HepG2 (cell line): ENCODE results near the gene DBNDD2. TPM values are rescaled to one million over a fixed set of nuclear protein-coding genes. Genes with fewer than 3 reads are reported as not detected.

ENCODE experiments used
- ELF4 ChIP-seq: sonication (generic); formaldehyde crosslinking; IDR thresholded peaks from 2 replicates; pipeline ENCODE4 v1.5.0; 2020; ENCODE audit warnings: missing genetic modification reagents, mild to moderate bottlenecking, moderate library complexity, borderline replicate concordance
- HNRNPUL1 ChIP-seq: fragments of 200-400 bp; formaldehyde crosslinking; IDR thresholded peaks from 2 replicates; pipeline ENCODE4 v1.6.1; 2017; ENCODE audit warnings: low read depth, mild to moderate bottlenecking, low read length, moderate library complexity
- KMT2A ChIP-seq: sonication (generic); formaldehyde crosslinking; IDR thresholded peaks from 2 replicates; pipeline ENCODE4 v1.4.0; 2020; ENCODE audit warnings: missing genetic modification reagents
- MYPOP ChIP-seq: sonication (generic); formaldehyde crosslinking; IDR thresholded peaks from 2 replicates; pipeline ENCODE4 v1.8.1; 2023; ENCODE audit warnings: mild to moderate bottlenecking, moderate library complexity, missing genetic modification reagents
- MZF1 ChIP-seq: sonication (generic); formaldehyde crosslinking; IDR thresholded peaks from 2 replicates; pipeline ENCODE4 v1.8.1; 2023; ENCODE audit warnings: mild to moderate bottlenecking, missing genetic modification reagents, borderline replicate concordance
- PBX3 ChIP-seq: sonication (generic); formaldehyde crosslinking; IDR thresholded peaks from 2 replicates; pipeline ENCODE4 v1.8.1; 2023; ENCODE audit warnings: missing genetic modification reagents, inconsistent platforms, borderline replicate concordance
- SMAD9 ChIP-seq: sonication (generic); formaldehyde crosslinking; IDR thresholded peaks from 2 replicates; pipeline ENCODE4 v1.5.1; 2020; ENCODE audit warnings: mild to moderate bottlenecking, missing genetic modification reagents
- ZBTB46 ChIP-seq: sonication (generic); formaldehyde crosslinking; IDR thresholded peaks from 2 replicates; pipeline ENCODE4 v1.4.0; 2020; ENCODE audit warnings: mild to moderate bottlenecking, missing genetic modification reagents, borderline replicate concordance
- ZNF580 ChIP-seq: IDR thresholded peaks from 2 replicates; pipeline ENCODE4 v1.6.1; 2016; ENCODE audit warnings: low read depth, borderline replicate concordance
- ZNF674 ChIP-seq: sonication (generic); formaldehyde crosslinking; IDR thresholded peaks from 2 replicates; pipeline ENCODE4 v1.5.0; 2020; ENCODE audit warnings: low read depth, mild to moderate bottlenecking, missing genetic modification reagents
- ZSCAN31 ChIP-seq: sonication (generic); formaldehyde crosslinking; IDR thresholded peaks from 2 replicates; pipeline ENCODE4 v1.5.0; 2020; ENCODE audit warnings: low read depth, mild to moderate bottlenecking, missing genetic modification reagents
- polyA plus RNA-seq, 8 experiments: library from polyadenylated mRNA; depleted of rRNA in 3 of 8; stranded (reverse) in 7 of 8; unstranded in 1 of 8; fragments of >200 nt; fragmentation: Illumina TruSeq in 4 of 8; extraction: Trizol in 4 of 8; gene quantifications; 2 replicates each; pipeline versions ENCODE4 v1.2.1 to v1.2.3, GENCODE V29; 2011 to 2016; ENCODE audit warnings: low read depth in 4 of 8, missing spikeins in 1 of 8, mixed read lengths in 1 of 8; ENCODE audit not compliant: insufficient read depth in 1 of 8
- total RNA-seq, 5 experiments: library from RNA; depleted of rRNA; stranded (reverse); fragments of >200 nt; fragmentation: Illumina TruSeq; extraction: Trizol; gene quantifications; 2 replicates each; pipeline ENCODE4 v1.2.3, GENCODE V29; 2016; ENCODE audit warnings: low read depth in 1 of 5
- TF ChIP-seq, protein P1 (sequence below): sonication (generic); formaldehyde crosslinking; IDR thresholded peaks from 2 replicates; pipeline ENCODE4 v1.8.0; 2022; ENCODE audit warnings: mild to moderate bottlenecking, missing genetic modification reagents, borderline replicate concordance
- TF ChIP-seq, protein P2 (sequence below), 2 experiments: sonication (generic) in 1 of 2; formaldehyde crosslinking in 1 of 2; IDR thresholded peaks; 2 replicates each; pipeline versions ENCODE4 v1.6.1 to v1.9.0; 2014 to 2022; ENCODE audit warnings: antibody characterized with exemption in 1 of 2, borderline replicate concordance in 1 of 2, inconsistent platforms in 1 of 2, low read depth in 1 of 2, missing genetic modification reagents in 1 of 2

The DBNDD2 gene
- total and polyA plus RNA-seq, 2 of the 13 experiments (the other 11 are each of a cell fraction or from before 2014, with no cell fraction given): 16.7 to 47.6 TPM

- TF ChIP-seq PBX3 (CRISPR knock-in tag): no peak
- TF ChIP-seq ZNF674: no peak
- 0 out of 2 replicates have a peak, but pooled peaks have one; percentile 23 for TF ChIP-seq KMT2A
- no peak for TF ChIP-seq ZBTB46
- TF ChIP-seq MZF1 (CRISPR knock-in tag): 0 out of 2 replicates have a peak, but pooled peaks have one; percentile 31
- no peak for TF ChIP-seq ZNF580
- TF ChIP-seq, protein P1, sequence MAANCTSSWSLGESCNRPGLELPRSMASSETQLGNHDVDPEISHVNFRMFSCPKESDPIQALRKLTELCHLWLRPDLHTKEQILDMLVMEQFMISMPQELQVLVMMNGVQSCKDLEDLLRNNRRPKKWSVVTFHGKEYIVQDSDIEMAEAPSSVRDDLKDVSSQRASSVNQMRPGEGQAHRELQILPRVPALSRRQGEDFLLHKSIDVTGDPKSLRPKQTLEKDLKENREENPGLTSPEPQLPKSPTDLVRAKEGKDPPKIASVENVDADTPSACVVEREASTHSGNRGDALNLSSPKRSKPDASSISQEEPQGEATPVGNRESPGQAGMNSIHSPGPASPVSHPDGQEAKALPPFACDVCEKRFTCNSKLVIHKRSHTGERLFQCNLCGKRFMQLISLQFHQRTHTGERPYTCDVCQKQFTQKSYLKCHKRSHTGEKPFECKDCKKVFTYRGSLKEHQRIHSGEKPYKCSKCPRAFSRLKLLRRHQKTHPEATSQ (CRISPR knock-in tag): no peak
- no peak for TF ChIP-seq ZSCAN31 (CRISPR knock-in tag)
- TF ChIP-seq ELF4: no peak; the same call in 1 of the 2 replicates
- TF ChIP-seq SMAD9 (CRISPR knock-in tag): 0 out of 2 replicates have a peak, but pooled peaks have one; percentile 77
- TF ChIP-seq MYPOP (CRISPR knock-in tag): peak; percentile 37; the same call in 1 of the 2 replicates
- TF ChIP-seq, protein P2, sequence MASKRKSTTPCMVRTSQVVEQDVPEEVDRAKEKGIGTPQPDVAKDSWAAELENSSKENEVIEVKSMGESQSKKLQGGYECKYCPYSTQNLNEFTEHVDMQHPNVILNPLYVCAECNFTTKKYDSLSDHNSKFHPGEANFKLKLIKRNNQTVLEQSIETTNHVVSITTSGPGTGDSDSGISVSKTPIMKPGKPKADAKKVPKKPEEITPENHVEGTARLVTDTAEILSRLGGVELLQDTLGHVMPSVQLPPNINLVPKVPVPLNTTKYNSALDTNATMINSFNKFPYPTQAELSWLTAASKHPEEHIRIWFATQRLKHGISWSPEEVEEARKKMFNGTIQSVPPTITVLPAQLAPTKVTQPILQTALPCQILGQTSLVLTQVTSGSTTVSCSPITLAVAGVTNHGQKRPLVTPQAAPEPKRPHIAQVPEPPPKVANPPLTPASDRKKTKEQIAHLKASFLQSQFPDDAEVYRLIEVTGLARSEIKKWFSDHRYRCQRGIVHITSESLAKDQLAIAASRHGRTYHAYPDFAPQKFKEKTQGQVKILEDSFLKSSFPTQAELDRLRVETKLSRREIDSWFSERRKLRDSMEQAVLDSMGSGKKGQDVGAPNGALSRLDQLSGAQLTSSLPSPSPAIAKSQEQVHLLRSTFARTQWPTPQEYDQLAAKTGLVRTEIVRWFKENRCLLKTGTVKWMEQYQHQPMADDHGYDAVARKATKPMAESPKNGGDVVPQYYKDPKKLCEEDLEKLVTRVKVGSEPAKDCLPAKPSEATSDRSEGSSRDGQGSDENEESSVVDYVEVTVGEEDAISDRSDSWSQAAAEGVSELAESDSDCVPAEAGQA (IDR thresholded peaks at IDR 0.05; ENCODE audit: low read depth): peak; percentile 23; the same call in 1 of the 2 replicates
- TF ChIP-seq, protein P2 (CRISPR knock-in tag; IDR thresholded peaks at IDR 0.05; ENCODE audit: borderline replicate concordance): 0 out of 2 replicates have a peak, but pooled peaks have one; percentile 82
- no peak for TF ChIP-seq HNRNPUL1
These were observed 48.5 kb upstream of the DBNDD2 start (continued) for GRCh38 chr20:45359406-45360148.
